Common myeloid progenitor, CD34-positive (primary cell): ENCODE results near the gene SDF4.
A peak's percentile ranks its signal among the peaks of the same experiment; 100 is the strongest.

Experiments used
- CTCF ChIA-PET: fragments of 350-600 bp; sonication (Branson Sonifier 250); formaldehyde crosslinking; loops from one replicate; lab custom pipeline; 2021; ENCODE audit warnings: antibody characterized with exemption; lab: Charles Lee
- POLR2A ChIA-PET: fragments of 350-600 bp; sonication (Branson Sonifier 250); formaldehyde crosslinking; loops from one replicate; lab custom pipeline; 2021; ENCODE audit warnings: antibody characterized with exemption; lab: Charles Lee
- DNase-seq, 3 donors: peaks; one replicate each; pipeline versions ENCODE4 v3.0.0 to v3.0.0-alpha.2; 2013
- H3K27ac ChIP-seq, 2 experiments: 1 replicate in 1 of 2; 2 replicates in 1 of 2; pipeline ENCODE4 v1.7.0; 2013; ENCODE audit warnings: inconsistent platforms in 2 of 2, low read length in 2 of 2, mild to moderate bottlenecking in 2 of 2, low read depth in 1 of 2, moderate library complexity in 1 of 2; ENCODE audit not compliant: severe bottlenecking in 2 of 2, insufficient read depth in 1 of 2, poor library complexity in 1 of 2
- H3K27me3 ChIP-seq, 5 experiments: replicated peaks in 2 of 5; 1 replicate in 3 of 5; 2 replicates in 2 of 5; pipeline versions ENCODE4 v1.6.1 to v1.7.0; 2013; ENCODE audit warnings: low read length in 4 of 5, mild to moderate bottlenecking in 2 of 5, moderate library complexity in 2 of 5, inconsistent platforms in 1 of 5; ENCODE audit not compliant: insufficient read depth in 5 of 5, control insufficient read depth in 4 of 5
- H3K36me3 ChIP-seq, 4 experiments: 1 replicate in 2 of 4; 2 replicates in 2 of 4; pipeline versions ENCODE4 v1.6.1 to v1.7.0; 2013; ENCODE audit warnings: low read length in 3 of 4, control low read depth in 1 of 4, mild to moderate bottlenecking in 1 of 4; ENCODE audit not compliant: control insufficient read depth in 4 of 4, insufficient read depth in 4 of 4
- H3K4me1 ChIP-seq, 4 experiments: 1 replicate in 3 of 4; 2 replicates in 1 of 4; pipeline versions ENCODE4 v1.6.1 to v1.7.1; 2013; ENCODE audit warnings: low read length in 3 of 4, mild to moderate bottlenecking in 3 of 4, control low read depth in 1 of 4, inconsistent platforms in 1 of 4, moderate library complexity in 1 of 4; ENCODE audit not compliant: control insufficient read depth in 4 of 4, insufficient read depth in 4 of 4; ENCODE audit errors: control extremely low read depth in 1 of 4
- H3K4me3 ChIP-seq, 7 experiments: 1 replicate in 4 of 7; 2 replicates in 3 of 7; pipeline versions ENCODE4 v1.5.1 to v1.7.0; 2013; ENCODE audit warnings: mild to moderate bottlenecking in 7 of 7, low read length in 6 of 7, moderate library complexity in 6 of 7, inconsistent platforms in 2 of 7, low read depth in 2 of 7, control low read depth in 1 of 7; ENCODE audit not compliant: insufficient read depth in 4 of 7, control insufficient read depth in 1 of 7; ENCODE audit errors: extremely low read depth in 1 of 7
- H3K9me3 ChIP-seq, 5 experiments: 1 replicate in 4 of 5; 2 replicates in 1 of 5; pipeline versions ENCODE4 v1.6.1 to v1.7.1; 2013; ENCODE audit warnings: low read length in 4 of 5, mild to moderate bottlenecking in 2 of 5, inconsistent platforms in 1 of 5, low read depth in 1 of 5, moderate library complexity in 1 of 5; ENCODE audit not compliant: control insufficient read depth in 4 of 5, insufficient read depth in 2 of 5; ENCODE audit errors: control extremely low read depth in 1 of 5
- WGBS: methylation state at CpG from one replicate; pipeline ENCODE4 v1.1.5; 2013; ENCODE audit not compliant: insufficient coverage; 5-methylcytosine and 5-hydroxymethylcytosine counted together

The SDF4 gene

GRCh38 chr1:1218524-1219200 lies 13.1 kb downstream of the SDF4 start:
- POLR2A ChIA-PET = interaction anchor here (1.5 kb wide), 1 partner anchor 12 kb away, joined by 4 read pairs; no protein-coding TSS in a partner anchor
- Histone ChIP-seq H3K9me3 (no peaks in the 10 kb centered on the region), H3K27ac (no peak overlapping the region), H3K4me1 (peaks cover 0 to 19% (median 18%) of the 10 kb centered on the region in 4 experiments), H3K27me3 (no peaks in the 10 kb centered on the region), H3K4me3 (no peak overlapping the region), H3K36me3 (peaks cover 7 to 81% (median 50%) of the 10 kb centered on the region in 4 experiments)
- 98% methylated on average over 33 of the region's 36 CpGs for WGBS
- CTCF ChIA-PET = no interaction called here
- no peak for DNase-seq

- peaks cover 0 to 27% (median 26%) of the 10 kb centered on the region in 4 experiments for H3K4me1 ChIP-seq
- DNase-seq = no peak
- no peaks in the 10 kb centered on the region for H3K9me3 ChIP-seq
- no peaks in the 10 kb centered on the region for H3K27me3 ChIP-seq
- POLR2A ChIA-PET = interaction anchor here (1.2 to 1.5 kb wide), 2 partner anchors 9 to 13 kb away, joined by 4 to 5 read pairs; no protein-coding TSS in a partner anchor
- 96% methylated on average over 45 of the region's 52 CpGs for WGBS
- H3K27ac ChIP-seq = no peak overlapping the region
- CTCF ChIA-PET = interaction anchor here (1.1 kb wide), 1 partner anchor 11 kb away, joined by 3 read pairs; no protein-coding TSS in a partner anchor
- peaks cover 4 to 74% (median 45%) of the 10 kb centered on the region in 4 experiments for H3K36me3 ChIP-seq
- no peak overlapping the region for H3K4me3 ChIP-seq
These were observed 13.9 kb downstream of the SDF4 start for GRCh38 chr1:1217621-1218523.

- H3K36me3 ChIP-seq = peaks cover 2 to 66% (median 37%) of the 10 kb centered on the region in 4 experiments
- ChIA-PET POLR2A (interaction anchor here (1.2 kb wide), 1 partner anchor 10 kb away, joined by 5 read pairs; no protein-coding TSS in a partner anchor), CTCF (interaction anchor here (0.7 to 1.6 kb wide), 3 partner anchors 12 to 96 kb away, joined by 3 to 4 read pairs (median 3); no protein-coding TSS in a partner anchor)
- no peaks in the 10 kb centered on the region for H3K9me3 ChIP-seq
- H3K4me1 ChIP-seq = peaks cover 0 to 35% (median 34%) of the 10 kb centered on the region in 4 experiments
- WGBS = 96% methylated on average over 66 of the region's 74 CpGs
- no peak for DNase-seq
- H3K4me3 ChIP-seq = no peak overlapping the region
- no peak overlapping the region for H3K27ac ChIP-seq
- H3K27me3 ChIP-seq = no peaks in the 10 kb centered on the region
These were observed 14.8 kb downstream of the SDF4 start for GRCh38 chr1:1216770-1217620.

- H3K9me3 ChIP-seq = no peaks in the 10 kb centered on the region
- H3K27me3 ChIP-seq = no peaks in the 10 kb centered on the region
- CTCF ChIA-PET = interaction anchor here (1.0 to 1.7 kb wide), 6 partner anchors 9 to 96 kb away, joined by 3 to 6 read pairs (median 4); no protein-coding TSS in a partner anchor
- H3K4me1 ChIP-seq = peaks cover 0 to 44% (median 42%) of the 10 kb centered on the region in 4 experiments
- POLR2A ChIA-PET = interaction anchor here (1.0 kb wide), 1 partner anchor 79 kb away, joined by 3 read pairs; no protein-coding TSS in a partner anchor
- H3K36me3 ChIP-seq = peaks cover 2 to 57% (median 33%) of the 10 kb centered on the region in 4 experiments
- H3K4me3 ChIP-seq = no peak overlapping the region
- H3K27ac ChIP-seq = no peak overlapping the region
- 96% methylated on average over 21 of the region's 21 CpGs for WGBS
- DNase-seq = no peak
These were observed 15.8 kb downstream of the SDF4 start for GRCh38 chr1:1215881-1216605.

- Histone ChIP-seq H3K9me3 (no peaks in the 10 kb centered on the region), H3K27ac (no peak overlapping the region), H3K27me3 (no peaks in the 10 kb centered on the region), H3K4me3 (no peak overlapping the region), H3K36me3 (peaks cover 2 to 48% (median 30%) of the 10 kb centered on the region in 4 experiments), H3K4me1 (peaks cover 0 to 53% (median 45%) of the 10 kb centered on the region in 4 experiments)
- peak in 2 of 3 donors; percentile 24 to 50 for DNase-seq
- CTCF ChIA-PET = interaction anchor here (1.0 to 1.7 kb wide), 6 partner anchors 10 to 95 kb away, joined by 3 to 6 read pairs (median 4); no protein-coding TSS in a partner anchor
- 78% methylated on average over 5 of the region's 11 CpGs for WGBS
- POLR2A ChIA-PET = interaction anchor here (1.0 kb wide), 1 partner anchor 79 kb away, joined by 3 read pairs; no protein-coding TSS in a partner anchor
These were observed 16.6 kb downstream of the SDF4 start for GRCh38 chr1:1215080-1215676.
